Measurements from ENCODE around the gene ANKDD1A.

Gene ANKDD1A

DNA sequence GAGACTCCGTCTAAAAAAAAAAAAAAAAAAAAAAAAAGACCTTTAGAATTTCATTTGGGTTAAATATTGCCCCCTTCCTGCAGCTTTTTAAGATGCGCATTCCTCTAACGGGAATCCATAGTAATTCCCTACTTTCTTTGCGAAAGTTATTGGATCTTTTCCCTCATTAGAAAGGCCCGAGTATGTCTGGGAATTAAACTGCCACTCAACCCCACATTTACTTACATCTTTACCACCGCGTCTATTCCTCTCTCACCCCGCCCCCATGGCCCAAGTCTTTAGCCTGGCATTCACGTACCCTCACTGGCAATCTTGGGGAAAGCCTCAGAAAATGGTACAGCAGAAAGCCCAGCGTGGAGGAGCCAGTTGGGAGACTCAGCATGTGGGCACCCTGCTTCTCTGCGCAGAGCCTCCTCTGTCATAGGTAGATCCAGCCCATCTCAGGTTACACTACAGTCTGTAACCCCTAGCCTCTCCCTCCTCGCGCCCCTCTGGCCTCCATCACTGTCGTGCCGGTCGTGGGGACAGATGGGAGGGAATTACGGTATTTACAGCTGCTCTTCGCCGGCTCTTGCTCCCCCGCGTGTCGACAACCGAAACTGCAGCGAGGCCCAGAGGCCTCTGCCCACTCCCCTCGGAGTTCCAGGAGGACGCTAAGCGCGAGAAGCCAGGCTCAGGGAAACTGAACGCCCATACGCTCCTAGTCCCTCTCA, 6.4 kb upstream of the ANKDD1A start:
- TF ChIP-seq, protein P1, sequence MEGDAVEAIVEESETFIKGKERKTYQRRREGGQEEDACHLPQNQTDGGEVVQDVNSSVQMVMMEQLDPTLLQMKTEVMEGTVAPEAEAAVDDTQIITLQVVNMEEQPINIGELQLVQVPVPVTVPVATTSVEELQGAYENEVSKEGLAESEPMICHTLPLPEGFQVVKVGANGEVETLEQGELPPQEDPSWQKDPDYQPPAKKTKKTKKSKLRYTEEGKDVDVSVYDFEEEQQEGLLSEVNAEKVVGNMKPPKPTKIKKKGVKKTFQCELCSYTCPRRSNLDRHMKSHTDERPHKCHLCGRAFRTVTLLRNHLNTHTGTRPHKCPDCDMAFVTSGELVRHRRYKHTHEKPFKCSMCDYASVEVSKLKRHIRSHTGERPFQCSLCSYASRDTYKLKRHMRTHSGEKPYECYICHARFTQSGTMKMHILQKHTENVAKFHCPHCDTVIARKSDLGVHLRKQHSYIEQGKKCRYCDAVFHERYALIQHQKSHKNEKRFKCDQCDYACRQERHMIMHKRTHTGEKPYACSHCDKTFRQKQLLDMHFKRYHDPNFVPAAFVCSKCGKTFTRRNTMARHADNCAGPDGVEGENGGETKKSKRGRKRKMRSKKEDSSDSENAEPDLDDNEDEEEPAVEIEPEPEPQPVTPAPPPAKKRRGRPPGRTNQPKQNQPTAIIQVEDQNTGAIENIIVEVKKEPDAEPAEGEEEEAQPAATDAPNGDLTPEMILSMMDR (IDR thresholded peaks at IDR 0.05; ENCODE audit: low read depth, low read length) = peak; percentile 86
- peak overlapping the region; percentile 73 for H3K27ac ChIP-seq
- no peaks in the 10 kb centered on the region for H3K27me3 ChIP-seq (ENCODE audit: insufficient read depth, low read depth, severe bottlenecking)
- peak; percentile 95 for DNase-seq
- H3K36me3 ChIP-seq = no peaks in the 10 kb centered on the region
- peak overlapping the region; percentile 35 for H3K4me3 ChIP-seq (ENCODE audit: low read depth, low read length)
- peaks cover 5% of the 10 kb centered on the region for H3K9me3 ChIP-seq (ENCODE audit: severe bottlenecking)

DNA sequence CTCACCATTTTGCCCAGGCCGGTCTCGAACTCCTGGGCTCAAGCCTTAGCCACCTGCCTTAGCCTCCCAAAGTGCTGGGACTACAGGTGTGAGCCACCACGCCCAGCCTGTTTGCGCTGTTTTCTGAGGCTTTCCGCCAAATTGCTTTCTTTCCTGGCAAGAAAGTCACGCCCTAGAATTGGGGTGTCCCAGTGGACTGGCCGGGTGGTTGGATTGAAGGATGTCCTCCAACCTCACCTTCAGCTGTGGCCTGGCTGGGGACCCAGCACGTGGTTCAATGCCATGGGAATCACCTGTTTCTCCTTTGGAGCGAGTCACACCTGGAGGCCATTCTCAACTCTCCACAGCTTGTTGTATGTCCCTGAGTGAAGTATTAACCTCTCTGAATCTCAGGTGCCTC, 5.8 kb upstream of the ANKDD1A start:
- peaks cover 5% of the 10 kb centered on the region for H3K9me3 ChIP-seq (ENCODE audit: severe bottlenecking)
- H3K27ac ChIP-seq = peak overlapping the region; percentile 30; the same call in 1 of the 2 replicates
- no peak for DNase-seq
- H3K27me3 ChIP-seq (ENCODE audit: insufficient read depth, low read depth, severe bottlenecking) = no peaks in the 10 kb centered on the region
- no peak overlapping the region for H3K4me3 ChIP-seq (ENCODE audit: low read depth, low read length)
- H3K36me3 ChIP-seq = no peaks in the 10 kb centered on the region
- TF ChIP-seq, protein P1 (IDR thresholded peaks at IDR 0.05; ENCODE audit: low read depth, low read length) = no peak

DNA sequence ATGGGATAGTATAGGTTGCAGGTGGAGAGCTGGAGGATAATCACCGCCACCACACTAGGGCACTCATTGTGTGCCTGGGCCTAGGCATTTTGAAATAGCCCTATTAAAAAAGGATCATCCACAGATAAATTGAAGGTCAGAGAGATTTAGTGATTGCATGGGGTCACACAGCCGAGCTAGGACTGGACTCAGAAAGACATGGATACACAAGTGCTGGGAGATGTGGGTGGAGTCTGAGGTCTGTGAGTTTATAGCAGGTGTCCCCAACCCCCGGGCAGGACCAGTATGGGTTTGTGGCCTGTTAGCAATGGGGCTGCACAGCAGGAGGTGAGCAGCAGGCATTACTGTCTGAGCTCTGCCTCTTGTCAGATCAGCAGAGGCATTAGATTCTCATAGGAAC, 5.3 kb upstream of the ANKDD1A start:
- no peak for DNase-seq
- TF ChIP-seq, protein P1 (IDR thresholded peaks at IDR 0.05; ENCODE audit: low read depth, low read length) = no peak
- Histone ChIP-seq H3K36me3 (no peaks in the 10 kb centered on the region), H3K27me3 (ENCODE audit: insufficient read depth, low read depth, severe bottlenecking) (no peaks in the 10 kb centered on the region), H3K27ac (no peak overlapping the region), H3K9me3 (ENCODE audit: severe bottlenecking) (peaks cover 5% of the 10 kb centered on the region), H3K4me3 (ENCODE audit: low read depth, low read length) (no peak overlapping the region)

DNA sequence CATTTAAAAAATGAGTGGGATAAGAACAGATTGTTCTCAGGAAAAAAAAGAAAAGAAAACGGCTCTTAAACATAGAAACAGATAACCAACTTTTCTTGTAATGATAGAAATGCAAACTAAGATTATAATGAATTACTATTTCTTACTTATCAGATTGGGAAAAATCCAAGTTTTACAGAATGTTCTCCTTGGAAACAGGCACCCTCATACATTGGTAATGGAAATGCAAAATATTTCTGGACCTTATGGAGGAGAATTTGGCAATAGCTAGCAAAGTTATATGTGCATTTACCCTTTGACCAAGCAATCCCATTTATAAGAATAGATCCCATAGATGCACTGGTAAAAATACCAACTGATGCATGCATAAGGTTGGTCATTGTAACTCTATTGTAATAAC, 3.7 kb upstream of the ANKDD1A start:
- Histone ChIP-seq H3K27ac (no peak overlapping the region), H3K4me3 (ENCODE audit: low read depth, low read length) (no peak overlapping the region), H3K9me3 (ENCODE audit: severe bottlenecking) (peaks cover 5% of the 10 kb centered on the region), H3K27me3 (ENCODE audit: insufficient read depth, low read depth, severe bottlenecking) (no peaks in the 10 kb centered on the region), H3K36me3 (no peaks in the 10 kb centered on the region)
- TF ChIP-seq, protein P1 (IDR thresholded peaks at IDR 0.05; ENCODE audit: low read depth, low read length) = no peak
- no peak for DNase-seq

DNA sequence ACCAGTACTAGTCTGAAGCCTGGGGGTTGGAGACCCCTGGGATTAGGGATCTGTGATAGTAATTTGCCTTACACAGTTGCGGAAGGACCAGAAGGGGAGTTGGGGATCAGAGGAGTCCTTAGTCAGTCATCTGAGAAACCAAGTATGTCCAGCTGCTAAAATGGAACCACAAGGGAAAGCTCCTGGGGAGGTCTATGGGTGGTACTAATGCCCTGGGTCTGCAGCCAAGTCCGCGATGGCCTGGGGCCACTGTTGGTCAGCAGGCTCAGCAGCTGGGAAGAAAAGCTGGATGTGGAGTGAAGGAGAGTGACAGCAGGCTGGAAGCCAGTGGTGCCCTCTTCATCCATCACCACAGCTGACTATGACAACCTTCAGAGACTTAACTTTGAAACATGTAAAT, 2.2 kb upstream of the ANKDD1A start:
- TF ChIP-seq, protein P1 (IDR thresholded peaks at IDR 0.05; ENCODE audit: low read depth, low read length) = no peak
- H3K9me3 ChIP-seq (ENCODE audit: severe bottlenecking) = peaks cover 5% of the 10 kb centered on the region
- H3K36me3 ChIP-seq = no peaks in the 10 kb centered on the region
- H3K27me3 ChIP-seq (ENCODE audit: insufficient read depth, low read depth, severe bottlenecking) = no peaks in the 10 kb centered on the region
- H3K27ac ChIP-seq = no peak overlapping the region
- no peak for DNase-seq
- no peak overlapping the region for H3K4me3 ChIP-seq (ENCODE audit: low read depth, low read length)
